MM.1S (cell line): ENCODE measurements around the gene IGF1R.

Experiments used
- DNase-seq: peaks from one replicate; pipeline ENCODE4 v3.0.0-alpha.2; 2015
- H2AFZ ChIP-seq: fragments of 300-600 bp; sonication (generic); 2 replicates; pipeline ENCODE4 v1.6.0; 2016; ENCODE audit warnings: antibody characterized with exemption, low read length
- H3F3A ChIP-seq: fragments of 300-600 bp; sonication (generic); 2 replicates; pipeline ENCODE4 v1.6.1; 2016; ENCODE audit warnings: mild to moderate bottlenecking, antibody characterized with exemption, low read length, moderate library complexity, mixed read lengths; ENCODE audit not compliant: insufficient read depth
- H3K27ac ChIP-seq: fragments of 300-600 bp; sonication (generic); 2 replicates; pipeline ENCODE4 v1.5.1; 2016; ENCODE audit warnings: mild to moderate bottlenecking, low read length
- H3K27me3 ChIP-seq: fragments of 300-600 bp; sonication (generic); replicated peaks from 2 replicates; pipeline ENCODE4 v1.6.0; 2016; ENCODE audit warnings: low read length; ENCODE audit not compliant: insufficient read depth
- H3K36me3 ChIP-seq: fragments of 300-600 bp; sonication (generic); replicated peaks from 2 replicates; pipeline ENCODE4 v1.6.1; 2016; ENCODE audit warnings: mild to moderate bottlenecking, low read length, mixed read lengths; ENCODE audit not compliant: insufficient read depth
- H3K4me1 ChIP-seq: fragments of 300-600 bp; sonication (generic); 2 replicates; pipeline ENCODE4 v1.6.1; 2016; ENCODE audit warnings: low read length, mixed read lengths
- H3K4me2 ChIP-seq: fragments of 300-600 bp; sonication (generic); 2 replicates; pipeline ENCODE4 v1.6.0; 2016; ENCODE audit warnings: low read depth, low read length
- H3K4me3 ChIP-seq: fragments of 300-600 bp; sonication (generic); 2 replicates; pipeline ENCODE4 v1.5.1; 2016; ENCODE audit warnings: low read length, mixed read lengths
- H3K79me2 ChIP-seq: fragments of 300-600 bp; sonication (generic); 2 replicates; pipeline ENCODE4 v1.6.1; 2016; ENCODE audit warnings: mixed run types, low read length, mixed read lengths
- H3K9ac ChIP-seq: fragments of 300-600 bp; sonication (generic); 2 replicates; pipeline ENCODE4 v1.6.1; 2016; ENCODE audit warnings: low read length, mixed read lengths
- H3K9me2 ChIP-seq: fragments of 300-600 bp; sonication (generic); replicated peaks from 2 replicates; pipeline ENCODE4 v1.6.1; 2016; ENCODE audit warnings: mild to moderate bottlenecking, low read length, mixed read lengths; ENCODE audit not compliant: insufficient read depth
- H3K9me3 ChIP-seq: fragments of 300-600 bp; sonication (generic); replicated peaks from 2 replicates; pipeline ENCODE4 v1.6.1; 2016; ENCODE audit warnings: mild to moderate bottlenecking, low read length, mixed read lengths; ENCODE audit not compliant: insufficient read depth
- H4K20me1 ChIP-seq: fragments of 300-600 bp; sonication (generic); 2 replicates; pipeline ENCODE4 v1.6.1; 2016; ENCODE audit warnings: mild to moderate bottlenecking, low read length, moderate library complexity, mixed read lengths; ENCODE audit not compliant: insufficient read depth
- EZH2 ChIP-seq: fragments of 300-600 bp; sonication (generic); optimal IDR thresholded peaks from 2 replicates; pipeline ENCODE3; 2017; ENCODE audit warnings: low read depth, mild to moderate bottlenecking, antibody characterized with exemption, low read length, mixed read lengths
- EZH2phosphoT487 ChIP-seq: fragments of 300-600 bp; sonication (generic); IDR thresholded peaks from 2 replicates; pipeline ENCODE4 v1.6.1; 2018; ENCODE audit warnings: antibody characterized with exemption, low read length
- TF ChIP-seq, protein P1 (sequence below): fragments of 300-600 bp; sonication (generic); IDR thresholded peaks from 2 replicates; pipeline ENCODE4 v1.5.1; 2016; ENCODE audit warnings: antibody characterized with exemption, low read length, mixed read lengths

IGF1R gene

GRCh38 chr15:98663606-98664005, 15.3 kb downstream of the IGF1R start:
- no peak overlapping the region for H3K27ac ChIP-seq
- H3K4me2 ChIP-seq: no peak overlapping the region
- DNase-seq: no peak
- no peaks in the 10 kb centered on the region for H3K4me1 ChIP-seq
- no peak overlapping the region for H3K4me3 ChIP-seq
- no peaks in the 10 kb centered on the region for H3F3A ChIP-seq
- TF ChIP-seq EZH2phosphoT487 (no peak), EZH2 (no peak)
- TF ChIP-seq, protein P1, sequence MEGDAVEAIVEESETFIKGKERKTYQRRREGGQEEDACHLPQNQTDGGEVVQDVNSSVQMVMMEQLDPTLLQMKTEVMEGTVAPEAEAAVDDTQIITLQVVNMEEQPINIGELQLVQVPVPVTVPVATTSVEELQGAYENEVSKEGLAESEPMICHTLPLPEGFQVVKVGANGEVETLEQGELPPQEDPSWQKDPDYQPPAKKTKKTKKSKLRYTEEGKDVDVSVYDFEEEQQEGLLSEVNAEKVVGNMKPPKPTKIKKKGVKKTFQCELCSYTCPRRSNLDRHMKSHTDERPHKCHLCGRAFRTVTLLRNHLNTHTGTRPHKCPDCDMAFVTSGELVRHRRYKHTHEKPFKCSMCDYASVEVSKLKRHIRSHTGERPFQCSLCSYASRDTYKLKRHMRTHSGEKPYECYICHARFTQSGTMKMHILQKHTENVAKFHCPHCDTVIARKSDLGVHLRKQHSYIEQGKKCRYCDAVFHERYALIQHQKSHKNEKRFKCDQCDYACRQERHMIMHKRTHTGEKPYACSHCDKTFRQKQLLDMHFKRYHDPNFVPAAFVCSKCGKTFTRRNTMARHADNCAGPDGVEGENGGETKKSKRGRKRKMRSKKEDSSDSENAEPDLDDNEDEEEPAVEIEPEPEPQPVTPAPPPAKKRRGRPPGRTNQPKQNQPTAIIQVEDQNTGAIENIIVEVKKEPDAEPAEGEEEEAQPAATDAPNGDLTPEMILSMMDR: no peak
- H3K36me3 ChIP-seq: no peaks in the 10 kb centered on the region
- H3K9me3 ChIP-seq: no peaks in the 10 kb centered on the region
- peaks cover 87% of the 10 kb centered on the region for H3K79me2 ChIP-seq
- H3K9ac ChIP-seq: no peak overlapping the region
- no peak overlapping the region for H2AFZ ChIP-seq
- H3K9me2 ChIP-seq: no peaks in the 10 kb centered on the region
- H4K20me1 ChIP-seq: peaks cover 4% of the 10 kb centered on the region; the same call in 1 of the 2 replicates
- H3K27me3 ChIP-seq: no peaks in the 10 kb centered on the region

- TF ChIP-seq, protein P1: no peak
- TF ChIP-seq EZH2phosphoT487: no peak
- H3K36me3 ChIP-seq: no peaks in the 10 kb centered on the region
- no peak overlapping the region for H3K4me2 ChIP-seq
- no peak overlapping the region for H2AFZ ChIP-seq
- no peaks in the 10 kb centered on the region for H3K9me2 ChIP-seq
- DNase-seq: no peak
- H3K9ac ChIP-seq: no peak overlapping the region
- no peak overlapping the region for H3K4me3 ChIP-seq
- peaks cover 79% of the 10 kb centered on the region for H3K79me2 ChIP-seq
- H3F3A ChIP-seq: no peaks in the 10 kb centered on the region
- H3K27ac ChIP-seq: no peak overlapping the region
- no peaks in the 10 kb centered on the region for H3K27me3 ChIP-seq
- H3K9me3 ChIP-seq: no peaks in the 10 kb centered on the region
- no peaks in the 10 kb centered on the region; the same call in 1 of the 2 replicates for H4K20me1 ChIP-seq
- no peaks in the 10 kb centered on the region for H3K4me1 ChIP-seq
Observed at GRCh38 chr15:98666441-98666840, 18.1 kb downstream of the IGF1R start.

DNA sequence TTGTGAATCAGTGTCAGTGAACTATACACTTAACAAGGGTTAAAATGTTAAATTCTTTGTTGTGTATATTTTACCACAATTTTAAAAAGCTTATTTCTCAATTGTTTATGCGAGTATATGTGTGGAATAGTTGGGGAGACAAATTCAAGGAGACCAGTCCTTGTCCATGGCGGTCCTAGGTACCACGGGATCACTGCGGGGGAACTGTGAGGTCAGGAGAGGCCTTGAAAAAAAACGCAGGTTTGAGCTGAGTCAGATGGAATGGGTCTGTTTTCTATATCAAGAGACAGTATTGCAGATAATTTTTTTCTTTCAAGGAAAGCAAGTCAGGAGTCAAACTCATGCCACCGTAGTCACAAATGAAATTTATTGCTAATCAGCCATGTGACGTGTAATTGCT, 18.5 kb downstream of the IGF1R start:
- Histone ChIP-seq H4K20me1 (no peaks in the 10 kb centered on the region; the same call in 1 of the 2 replicates), H3K9ac (no peak overlapping the region), H2AFZ (no peak overlapping the region), H3K4me1 (no peaks in the 10 kb centered on the region), H3K4me3 (no peak overlapping the region), H3K4me2 (no peak overlapping the region), H3K27me3 (no peaks in the 10 kb centered on the region), H3F3A (no peaks in the 10 kb centered on the region), H3K9me2 (no peaks in the 10 kb centered on the region), H3K79me2 (peaks cover 80% of the 10 kb centered on the region), H3K27ac (no peak overlapping the region), H3K9me3 (no peaks in the 10 kb centered on the region), H3K36me3 (no peaks in the 10 kb centered on the region)
- TF ChIP-seq EZH2 (no peak), EZH2phosphoT487 (no peak)
- TF ChIP-seq, protein P1: no peak
- DNase-seq: no peak
